ENCODE measurements around the gene CACNA1B. TPM values are rescaled to one million over a fixed set of nuclear protein-coding genes. Genes with fewer than 3 reads are reported as not detected.

CACNA1B gene
- total RNA-seq, 1 experiment from 2014 or later: 7.8 TPM

- Histone ChIP-seq H3K27ac (ENCODE audit: insufficient read length, low read depth, low read length) (no peak overlapping the region), H2BK120ac (ENCODE audit: low read depth, low read length, poor library complexity, severe bottlenecking) (no peak overlapping the region), H4K5ac (ENCODE audit: insufficient read length, low read depth, low read length) (no peak overlapping the region), H2BK20ac (ENCODE audit: low read depth, low read length, poor library complexity, severe bottlenecking) (no peak overlapping the region), H2BK5ac (ENCODE audit: insufficient read length, low read length) (no peak overlapping the region), H2BK15ac (ENCODE audit: low read depth, low read length) (no peak overlapping the region), H3K18ac (ENCODE audit: insufficient read length, low read depth, low read length) (no peak overlapping the region), H3K23ac (ENCODE audit: insufficient read length, low read depth, low read length) (no peak overlapping the region), H3K56ac (ENCODE audit: insufficient read length, low read depth, low read length) (no peak overlapping the region), H3K4me2 (ENCODE audit: insufficient read depth, insufficient read length, low read length) (peak overlapping the region; percentile 11), H3K14ac (ENCODE audit: insufficient read depth, low read length) (no peak overlapping the region), H2BK12ac (ENCODE audit: insufficient read length, low read depth, low read length) (no peak overlapping the region), H3T11ph (ENCODE audit: low read length) (no peak overlapping the region), H3K9ac (ENCODE audit: extremely low read depth, insufficient read length, low read length) (no peak overlapping the region), H4K20me1 (ENCODE audit: control insufficient read depth, insufficient read depth, insufficient read length) (no peaks in the 10 kb centered on the region), H3K4ac (ENCODE audit: low read depth, low read length) (no peak overlapping the region), H3K79me2 (ENCODE audit: insufficient read depth, low read length) (no peaks in the 10 kb centered on the region), H4K8ac (replicated peaks; ENCODE audit: insufficient read length, low read depth, low read length) (no peak overlapping the region), H3K9me3 (ENCODE audit: control insufficient read depth, low read depth, low read length) (no peaks in the 10 kb centered on the region), H4K91ac (ENCODE audit: insufficient read length, low read depth, low read length) (no peak overlapping the region), H2AK5ac (ENCODE audit: insufficient read length, low read length) (no peak overlapping the region), H3K23me2 (ENCODE audit: insufficient read length, low read depth, low read length, poor library complexity, severe bottlenecking) (no peaks in the 10 kb centered on the region), H3K79me1 (ENCODE audit: insufficient read depth, low read depth, low read length, poor library complexity, severe bottlenecking) (no peaks in the 10 kb centered on the region), H3K4me1 (ENCODE audit: insufficient read depth, low read length) (no peaks in the 10 kb centered on the region), H2AFZ (ENCODE audit: low read length) (no peak overlapping the region), H3K27me3 (ENCODE audit: insufficient read depth, low read length) (no peaks in the 10 kb centered on the region; the same call in 1 of the 2 replicates)
- whole genome bisulfite sequencing (ENCODE audit: extremely low coverage, insufficient read length, low lambda C conversion rate): no CpG with 5 or more reads among the region's 101 CpGs
- peak; percentile 38; the same call in 2 of the 3 replicates for TF ChIP-seq CTCF (conservative IDR thresholded peaks at IDR 0.05)
- H3K36me3 Mint-ChIP-seq (ENCODE audit: insufficient read depth in 1 of 3, low read depth in 3 of 3): peaks cover 5 to 25% (median 16%) of the 10 kb centered on the region in 3 experiments
- H3K4me1 Mint-ChIP-seq: no peaks in the 10 kb centered on the region
- H3K27ac Mint-ChIP-seq: no peak overlapping the region
- H3K27me3 Mint-ChIP-seq (ENCODE audit: low read depth): peaks cover 34% of the 10 kb centered on the region
- DNase-seq: peak; percentile 87
- peak overlapping the region; percentile 43 to 51 for H3K4me3 Mint-ChIP-seq
- peaks cover 0 to 3% of the 10 kb centered on the region in 2 experiments; a peak in 2 of 5 replicates for H3K9me3 Mint-ChIP-seq
Measured at GRCh38 chr9:137878146-137878941, 762 bp downstream of the CACNA1B start.
